Vagina (tissue), 2 donors: Measurements from ENCODE around the gene SNX3.

Source experiments
- CTCF ChIP-seq, 3 experiments: fragments of 450-650 bp in 2 of 3; fragments of 200-600 bp in 1 of 3; sonication (generic) in 1 of 3; IDR thresholded peaks; one replicate each; pipeline ENCODE4 v1.5.1; 2017 to 2019; ENCODE audit warnings: antibody characterized with exemption in 3 of 3, mild to moderate bottlenecking in 2 of 3, moderate library complexity in 2 of 3
- POLR2A ChIP-seq, 2 donors: fragments of 450-650 bp; IDR thresholded peaks; one replicate each; pipeline ENCODE4 v1.6.1; 2017; ENCODE audit warnings: antibody characterized with exemption in 2 of 2, mild to moderate bottlenecking in 2 of 2, moderate library complexity in 2 of 2
- POLR2AphosphoS5 ChIP-seq, 2 donors: sonication (generic); formaldehyde crosslinking; IDR thresholded peaks; one replicate each; pipeline ENCODE4 v1.9.0; 2017; ENCODE audit warnings: antibody characterized with exemption in 2 of 2, mild to moderate bottlenecking in 2 of 2, low read depth in 1 of 2; ENCODE audit not compliant: insufficient read depth in 1 of 2

GRCh38 chr6:108163644-108164542 is 96.9 kb downstream of the SNX3 start:
- TF ChIP-seq CTCF (IDR thresholded peaks at IDR 0.05) (no peak), POLR2AphosphoS5 (IDR thresholded peaks at IDR 0.05; ENCODE audit: insufficient read depth in 1 of 2, low read depth in 1 of 2) (no peak), POLR2A (IDR thresholded peaks at IDR 0.05) (no peak)
